ENCODE results near the gene BHLHA15. TPM values are rescaled to one million over a fixed set of nuclear protein-coding genes. Genes with fewer than 3 reads are reported as not detected.

The BHLHA15 gene
- total and polyA plus RNA-seq, 2 of the 8 experiments (the other 6 are each of a cell fraction or from before 2014, with no cell fraction given), result 1.1 to 2.7 TPM

DNA sequence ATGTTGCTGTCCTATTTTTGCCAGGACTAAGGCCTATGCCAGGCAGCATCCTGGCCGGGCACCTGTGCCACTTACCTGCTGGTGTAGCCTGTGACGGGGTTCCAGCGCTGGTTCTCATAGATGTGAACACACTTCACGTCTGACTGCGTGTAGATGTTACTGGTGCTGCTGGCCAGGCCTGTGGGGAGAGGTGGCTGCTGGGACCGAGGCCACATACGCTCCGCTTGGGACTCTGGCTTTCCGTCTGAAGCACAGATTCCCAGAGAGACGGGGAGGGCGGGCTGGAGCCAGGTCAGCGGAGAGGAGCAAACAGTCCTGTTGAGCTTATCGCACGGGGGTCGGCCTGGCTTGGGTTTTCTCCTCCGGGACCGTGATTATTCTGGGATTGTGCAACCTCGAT is 16.7 kb downstream of the BHLHA15 start (continued):
- TF ChIP-seq, protein P1, sequence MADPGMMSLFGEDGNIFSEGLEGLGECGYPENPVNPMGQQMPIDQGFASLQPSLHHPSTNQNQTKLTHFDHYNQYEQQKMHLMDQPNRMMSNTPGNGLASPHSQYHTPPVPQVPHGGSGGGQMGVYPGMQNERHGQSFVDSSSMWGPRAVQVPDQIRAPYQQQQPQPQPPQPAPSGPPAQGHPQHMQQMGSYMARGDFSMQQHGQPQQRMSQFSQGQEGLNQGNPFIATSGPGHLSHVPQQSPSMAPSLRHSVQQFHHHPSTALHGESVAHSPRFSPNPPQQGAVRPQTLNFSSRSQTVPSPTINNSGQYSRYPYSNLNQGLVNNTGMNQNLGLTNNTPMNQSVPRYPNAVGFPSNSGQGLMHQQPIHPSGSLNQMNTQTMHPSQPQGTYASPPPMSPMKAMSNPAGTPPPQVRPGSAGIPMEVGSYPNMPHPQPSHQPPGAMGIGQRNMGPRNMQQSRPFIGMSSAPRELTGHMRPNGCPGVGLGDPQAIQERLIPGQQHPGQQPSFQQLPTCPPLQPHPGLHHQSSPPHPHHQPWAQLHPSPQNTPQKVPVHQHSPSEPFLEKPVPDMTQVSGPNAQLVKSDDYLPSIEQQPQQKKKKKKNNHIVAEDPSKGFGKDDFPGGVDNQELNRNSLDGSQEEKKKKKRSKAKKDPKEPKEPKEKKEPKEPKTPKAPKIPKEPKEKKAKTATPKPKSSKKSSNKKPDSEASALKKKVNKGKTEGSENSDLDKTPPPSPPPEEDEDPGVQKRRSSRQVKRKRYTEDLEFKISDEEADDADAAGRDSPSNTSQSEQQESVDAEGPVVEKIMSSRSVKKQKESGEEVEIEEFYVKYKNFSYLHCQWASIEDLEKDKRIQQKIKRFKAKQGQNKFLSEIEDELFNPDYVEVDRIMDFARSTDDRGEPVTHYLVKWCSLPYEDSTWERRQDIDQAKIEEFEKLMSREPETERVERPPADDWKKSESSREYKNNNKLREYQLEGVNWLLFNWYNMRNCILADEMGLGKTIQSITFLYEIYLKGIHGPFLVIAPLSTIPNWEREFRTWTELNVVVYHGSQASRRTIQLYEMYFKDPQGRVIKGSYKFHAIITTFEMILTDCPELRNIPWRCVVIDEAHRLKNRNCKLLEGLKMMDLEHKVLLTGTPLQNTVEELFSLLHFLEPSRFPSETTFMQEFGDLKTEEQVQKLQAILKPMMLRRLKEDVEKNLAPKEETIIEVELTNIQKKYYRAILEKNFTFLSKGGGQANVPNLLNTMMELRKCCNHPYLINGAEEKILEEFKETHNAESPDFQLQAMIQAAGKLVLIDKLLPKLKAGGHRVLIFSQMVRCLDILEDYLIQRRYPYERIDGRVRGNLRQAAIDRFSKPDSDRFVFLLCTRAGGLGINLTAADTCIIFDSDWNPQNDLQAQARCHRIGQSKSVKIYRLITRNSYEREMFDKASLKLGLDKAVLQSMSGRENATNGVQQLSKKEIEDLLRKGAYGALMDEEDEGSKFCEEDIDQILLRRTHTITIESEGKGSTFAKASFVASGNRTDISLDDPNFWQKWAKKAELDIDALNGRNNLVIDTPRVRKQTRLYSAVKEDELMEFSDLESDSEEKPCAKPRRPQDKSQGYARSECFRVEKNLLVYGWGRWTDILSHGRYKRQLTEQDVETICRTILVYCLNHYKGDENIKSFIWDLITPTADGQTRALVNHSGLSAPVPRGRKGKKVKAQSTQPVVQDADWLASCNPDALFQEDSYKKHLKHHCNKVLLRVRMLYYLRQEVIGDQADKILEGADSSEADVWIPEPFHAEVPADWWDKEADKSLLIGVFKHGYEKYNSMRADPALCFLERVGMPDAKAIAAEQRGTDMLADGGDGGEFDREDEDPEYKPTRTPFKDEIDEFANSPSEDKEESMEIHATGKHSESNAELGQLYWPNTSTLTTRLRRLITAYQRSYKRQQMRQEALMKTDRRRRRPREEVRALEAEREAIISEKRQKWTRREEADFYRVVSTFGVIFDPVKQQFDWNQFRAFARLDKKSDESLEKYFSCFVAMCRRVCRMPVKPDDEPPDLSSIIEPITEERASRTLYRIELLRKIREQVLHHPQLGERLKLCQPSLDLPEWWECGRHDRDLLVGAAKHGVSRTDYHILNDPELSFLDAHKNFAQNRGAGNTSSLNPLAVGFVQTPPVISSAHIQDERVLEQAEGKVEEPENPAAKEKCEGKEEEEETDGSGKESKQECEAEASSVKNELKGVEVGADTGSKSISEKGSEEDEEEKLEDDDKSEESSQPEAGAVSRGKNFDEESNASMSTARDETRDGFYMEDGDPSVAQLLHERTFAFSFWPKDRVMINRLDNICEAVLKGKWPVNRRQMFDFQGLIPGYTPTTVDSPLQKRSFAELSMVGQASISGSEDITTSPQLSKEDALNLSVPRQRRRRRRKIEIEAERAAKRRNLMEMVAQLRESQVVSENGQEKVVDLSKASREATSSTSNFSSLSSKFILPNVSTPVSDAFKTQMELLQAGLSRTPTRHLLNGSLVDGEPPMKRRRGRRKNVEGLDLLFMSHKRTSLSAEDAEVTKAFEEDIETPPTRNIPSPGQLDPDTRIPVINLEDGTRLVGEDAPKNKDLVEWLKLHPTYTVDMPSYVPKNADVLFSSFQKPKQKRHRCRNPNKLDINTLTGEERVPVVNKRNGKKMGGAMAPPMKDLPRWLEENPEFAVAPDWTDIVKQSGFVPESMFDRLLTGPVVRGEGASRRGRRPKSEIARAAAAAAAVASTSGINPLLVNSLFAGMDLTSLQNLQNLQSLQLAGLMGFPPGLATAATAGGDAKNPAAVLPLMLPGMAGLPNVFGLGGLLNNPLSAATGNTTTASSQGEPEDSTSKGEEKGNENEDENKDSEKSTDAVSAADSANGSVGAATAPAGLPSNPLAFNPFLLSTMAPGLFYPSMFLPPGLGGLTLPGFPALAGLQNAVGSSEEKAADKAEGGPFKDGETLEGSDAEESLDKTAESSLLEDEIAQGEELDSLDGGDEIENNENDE (IDR thresholded peaks at IDR 0.05; ENCODE audit: insufficient replicate concordance, low read length), result no peak
- no peak for TF ChIP-seq POLR2A (IDR thresholded peaks at IDR 0.05; ENCODE audit: control extremely low read depth in 1 of 2, low read depth in 2 of 2, low read length in 2 of 2)

All from H1 (cell line).